ENCODE results near the gene NT5DC3.

- TF ChIP-seq CTCF (IDR thresholded peaks at IDR 0.05) (no peak), POLR2A (IDR thresholded peaks at IDR 0.05) (no peak)
Observed at GRCh38 chr12:103883908-103884307, 42.9 kb upstream of the NT5DC3 start.
